ENCODE results near the gene KRT32.

The KRT32 gene

GRCh38 chr17:41467561-41467960, 375 bp upstream of the KRT32 start:
- H3K4me3 ChIP-seq (ENCODE audit: low read depth, low read length) = no peak overlapping the region

GRCh38 chr17:41464682-41465081, 2.5 kb downstream of the KRT32 start:
- no peak overlapping the region for H3K4me3 ChIP-seq (ENCODE audit: low read depth, low read length)

GRCh38 chr17:41464173-41464572, 3.0 kb downstream of the KRT32 start:
- H3K4me3 ChIP-seq (ENCODE audit: low read depth, low read length) = no peak overlapping the region

- no peak overlapping the region for H3K4me3 ChIP-seq (ENCODE audit: low read depth, low read length)
Measured at GRCh38 chr17:41463746-41464145, 3.4 kb downstream of the KRT32 start.

GRCh38 chr17:41462705-41463104, 4.5 kb downstream of the KRT32 start:
- H3K4me3 ChIP-seq (ENCODE audit: low read depth, low read length) = no peak overlapping the region

GRCh38 chr17:41457676-41458075, 9.5 kb downstream of the KRT32 start:
- H3K4me3 ChIP-seq (ENCODE audit: low read depth, low read length) = no peak overlapping the region

- H3K4me3 ChIP-seq (ENCODE audit: low read depth, low read length) = no peak overlapping the region
Measured at GRCh38 chr17:41456204-41456603, 11.0 kb downstream of the KRT32 start.

GRCh38 chr17:41455236-41455635, 11.9 kb downstream of the KRT32 start:
- no peak overlapping the region for H3K4me3 ChIP-seq (ENCODE audit: low read depth, low read length)

- H3K4me3 ChIP-seq (ENCODE audit: low read depth, low read length) = no peak overlapping the region
Measured at GRCh38 chr17:41453066-41453465, 14.1 kb downstream of the KRT32 start.

GRCh38 chr17:41452281-41452680, 14.9 kb downstream of the KRT32 start:
- no peak overlapping the region for H3K4me3 ChIP-seq (ENCODE audit: low read depth, low read length)

GRCh38 chr17:41451154-41451728, 15.9 kb downstream of the KRT32 start:
- no peak overlapping the region for H3K4me3 ChIP-seq (ENCODE audit: low read depth, low read length)

GRCh38 chr17:41449008-41449407, 18.2 kb downstream of the KRT32 start:
- H3K4me3 ChIP-seq (ENCODE audit: low read depth, low read length) = no peak overlapping the region

GRCh38 chr17:41448506-41448905, 18.7 kb downstream of the KRT32 start:
- H3K4me3 ChIP-seq (ENCODE audit: low read depth, low read length) = no peak overlapping the region

GRCh38 chr17:41446806-41447205, 20.4 kb downstream of the KRT32 start:
- H3K4me3 ChIP-seq (ENCODE audit: low read depth, low read length) = no peak overlapping the region

- no peak overlapping the region for H3K4me3 ChIP-seq (ENCODE audit: low read depth, low read length)
Measured at GRCh38 chr17:41444640-41445039, 22.5 kb downstream of the KRT32 start.

GRCh38 chr17:41444186-41444585, 23.0 kb downstream of the KRT32 start:
- H3K4me3 ChIP-seq (ENCODE audit: low read depth, low read length) = no peak overlapping the region

- no peak overlapping the region for H3K4me3 ChIP-seq (ENCODE audit: low read depth, low read length)
Measured at GRCh38 chr17:41442739-41443138, 24.4 kb downstream of the KRT32 start.

GRCh38 chr17:41440531-41441033, 26.6 kb downstream of the KRT32 start, which contains the start of gene KRT38:
TSS of gene KRT38 (minus strand) at chr17:41440983. CDS start at chr17:41440921, 62 bp downstream.
- H3K4me3 ChIP-seq (ENCODE audit: low read depth, low read length) = no peak within 1 kb of the TSS

GRCh38 chr17:41439375-41439774, 27.8 kb downstream of the KRT32 start:
- H3K4me3 ChIP-seq (ENCODE audit: low read depth, low read length) = no peak overlapping the region

- H3K4me3 ChIP-seq (ENCODE audit: low read depth, low read length) = no peak overlapping the region
Measured at GRCh38 chr17:41437769-41438168, 29.4 kb downstream of the KRT32 start.

- no peak overlapping the region for H3K4me3 ChIP-seq (ENCODE audit: low read depth, low read length)
Measured at GRCh38 chr17:41437254-41437653, 29.9 kb downstream of the KRT32 start.

GRCh38 chr17:41434415-41434814, 32.8 kb downstream of the KRT32 start:
- H3K4me3 ChIP-seq (ENCODE audit: low read depth, low read length) = no peak overlapping the region

- no peak overlapping the region for H3K4me3 ChIP-seq (ENCODE audit: low read depth, low read length)
Measured at GRCh38 chr17:41434005-41434404, 33.2 kb downstream of the KRT32 start.
